ENCODE results near the gene ANGPT4.
"Not testable (repeated sequence)": the region's sequence is repeated elsewhere in the genome, so short reads cannot be mapped to it uniquely, and the experiment has no call there.

The ANGPT4 gene

GRCh38 chr20:904039-904545 lies 12.0 kb downstream of the ANGPT4 start:
- Histone ChIP-seq H3K36me3 (ENCODE audit: low read length) (no peaks in the 10 kb centered on the region), H3K4me2 (ENCODE audit: low read depth, low read length, poor library complexity, severe bottlenecking) (no peak overlapping the region), H4K20me1 (ENCODE audit: low read depth, low read length) (no peaks in the 10 kb centered on the region), H3K27me3 (ENCODE audit: low read length) (no peaks in the 10 kb centered on the region), H3K9ac (ENCODE audit: low read length) (no peak overlapping the region), H3K9me2 (replicated peaks; ENCODE audit: insufficient read depth, low read length) (no peaks in the 10 kb centered on the region), H3K9me3 (ENCODE audit: insufficient read depth, low read length) (no peaks in the 10 kb centered on the region), H3F3A (ENCODE audit: insufficient read depth) (no peaks in the 10 kb centered on the region), H3K79me2 (ENCODE audit: insufficient read depth, low read length) (no peaks in the 10 kb centered on the region), H3K27ac (ENCODE audit: low read depth, low read length) (no peak overlapping the region), H2AFZ (ENCODE audit: low read depth, low read length, severe bottlenecking) (no peak overlapping the region), H3K4me3 (ENCODE audit: insufficient read depth, low read length, poor library complexity, severe bottlenecking) (no peak overlapping the region)
- no peak for TF ChIP-seq EZH2phosphoT487 (conservative IDR thresholded peaks at IDR 0.05; ENCODE audit: low read length)
- TF ChIP-seq, protein P1, sequence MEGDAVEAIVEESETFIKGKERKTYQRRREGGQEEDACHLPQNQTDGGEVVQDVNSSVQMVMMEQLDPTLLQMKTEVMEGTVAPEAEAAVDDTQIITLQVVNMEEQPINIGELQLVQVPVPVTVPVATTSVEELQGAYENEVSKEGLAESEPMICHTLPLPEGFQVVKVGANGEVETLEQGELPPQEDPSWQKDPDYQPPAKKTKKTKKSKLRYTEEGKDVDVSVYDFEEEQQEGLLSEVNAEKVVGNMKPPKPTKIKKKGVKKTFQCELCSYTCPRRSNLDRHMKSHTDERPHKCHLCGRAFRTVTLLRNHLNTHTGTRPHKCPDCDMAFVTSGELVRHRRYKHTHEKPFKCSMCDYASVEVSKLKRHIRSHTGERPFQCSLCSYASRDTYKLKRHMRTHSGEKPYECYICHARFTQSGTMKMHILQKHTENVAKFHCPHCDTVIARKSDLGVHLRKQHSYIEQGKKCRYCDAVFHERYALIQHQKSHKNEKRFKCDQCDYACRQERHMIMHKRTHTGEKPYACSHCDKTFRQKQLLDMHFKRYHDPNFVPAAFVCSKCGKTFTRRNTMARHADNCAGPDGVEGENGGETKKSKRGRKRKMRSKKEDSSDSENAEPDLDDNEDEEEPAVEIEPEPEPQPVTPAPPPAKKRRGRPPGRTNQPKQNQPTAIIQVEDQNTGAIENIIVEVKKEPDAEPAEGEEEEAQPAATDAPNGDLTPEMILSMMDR (IDR thresholded peaks at IDR 0.05; ENCODE audit: insufficient read depth, low read length, poor library complexity, severe bottlenecking) = no peak

DNA sequence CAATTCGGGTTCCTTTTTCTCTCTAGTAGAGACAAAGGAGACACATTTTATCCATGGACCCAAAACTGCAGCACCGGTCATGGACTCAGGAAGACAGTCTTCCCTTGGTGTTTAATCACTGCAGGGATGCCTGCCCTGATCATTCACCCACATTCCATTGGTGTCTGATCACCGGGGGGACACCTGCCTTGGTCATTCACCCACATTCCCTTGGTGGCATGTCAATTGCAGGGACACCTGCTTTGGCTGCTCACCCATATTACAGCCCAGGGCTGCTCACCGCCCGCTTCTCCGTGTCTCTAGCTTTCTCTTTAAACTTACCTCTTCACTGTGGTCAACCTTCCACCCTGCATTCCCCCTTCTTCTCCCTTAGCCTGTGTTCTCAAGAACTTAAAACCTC lies 18.7 kb downstream of the ANGPT4 start:
- not testable (repeated sequence) for H3K36me3 ChIP-seq (ENCODE audit: low read length)

DNA sequence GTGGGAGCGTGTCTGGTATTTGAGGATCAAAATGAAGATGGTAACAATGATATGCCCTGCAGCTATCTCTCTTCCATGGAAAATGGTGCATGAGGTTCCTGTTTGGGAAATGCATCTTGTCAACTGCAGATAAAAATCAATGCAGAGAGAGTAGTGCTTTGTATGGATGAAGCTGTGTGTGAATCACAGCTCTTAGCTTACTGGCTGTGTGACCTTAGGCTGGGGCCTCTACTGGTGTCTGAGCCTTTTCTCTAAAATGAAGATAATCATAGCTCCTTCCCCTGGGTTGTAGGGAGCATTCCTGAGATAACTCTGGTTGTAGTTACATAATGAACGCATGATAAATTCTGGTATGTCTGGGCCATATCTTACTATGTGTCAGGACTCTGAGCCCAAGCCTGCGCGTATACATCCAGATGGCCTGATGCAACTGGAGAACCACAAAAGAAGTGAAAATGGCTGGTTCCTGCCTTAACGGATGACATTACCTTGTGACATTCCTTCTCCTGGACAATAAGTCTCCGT lies 19.6 kb downstream of the ANGPT4 start:
- no peaks in the 10 kb centered on the region for H3K79me2 ChIP-seq (ENCODE audit: insufficient read depth, low read length)
- no peaks in the 10 kb centered on the region for H3K9me2 ChIP-seq (replicated peaks; ENCODE audit: insufficient read depth, low read length)
- no peaks in the 10 kb centered on the region for H3K27me3 ChIP-seq (ENCODE audit: low read length)
- no peak overlapping the region for H3K4me2 ChIP-seq (ENCODE audit: low read depth, low read length, poor library complexity, severe bottlenecking)
- TF ChIP-seq EZH2phosphoT487 (conservative IDR thresholded peaks at IDR 0.05; ENCODE audit: low read length) = no peak
- TF ChIP-seq, protein P1 (IDR thresholded peaks at IDR 0.05; ENCODE audit: insufficient read depth, low read length, poor library complexity, severe bottlenecking) = no peak
- no peak overlapping the region for H2AFZ ChIP-seq (ENCODE audit: low read depth, low read length, severe bottlenecking)
- no peak overlapping the region for H3K9ac ChIP-seq (ENCODE audit: low read length)
- H3F3A ChIP-seq (ENCODE audit: insufficient read depth) = no peaks in the 10 kb centered on the region
- H3K4me3 ChIP-seq (ENCODE audit: insufficient read depth, low read length, poor library complexity, severe bottlenecking) = no peak overlapping the region
- no peaks in the 10 kb centered on the region for H4K20me1 ChIP-seq (ENCODE audit: low read depth, low read length)
- H3K27ac ChIP-seq (ENCODE audit: low read depth, low read length) = no peak overlapping the region
- H3K9me3 ChIP-seq (ENCODE audit: insufficient read depth, low read length) = no peaks in the 10 kb centered on the region
- H3K36me3 ChIP-seq (ENCODE audit: low read length) = no peaks in the 10 kb centered on the region

More for the DNA sequence above, 18.7 kb downstream of the ANGPT4 start:
- not testable (repeated sequence) for H3K27me3 ChIP-seq (ENCODE audit: low read length); H3K4me2 ChIP-seq (ENCODE audit: low read depth, low read length, poor library complexity, severe bottlenecking); H4K20me1 ChIP-seq (ENCODE audit: low read depth, low read length); H3K9me2 ChIP-seq (replicated peaks; ENCODE audit: insufficient read depth, low read length); H3K4me3 ChIP-seq (ENCODE audit: insufficient read depth, low read length, poor library complexity, severe bottlenecking); H3K27ac ChIP-seq (ENCODE audit: low read depth, low read length); H3F3A ChIP-seq (ENCODE audit: insufficient read depth); H3K9me3 ChIP-seq (ENCODE audit: insufficient read depth, low read length); H3K9ac ChIP-seq (ENCODE audit: low read length); H2AFZ ChIP-seq (ENCODE audit: low read depth, low read length, severe bottlenecking); H3K79me2 ChIP-seq (ENCODE audit: insufficient read depth, low read length)

DNA sequence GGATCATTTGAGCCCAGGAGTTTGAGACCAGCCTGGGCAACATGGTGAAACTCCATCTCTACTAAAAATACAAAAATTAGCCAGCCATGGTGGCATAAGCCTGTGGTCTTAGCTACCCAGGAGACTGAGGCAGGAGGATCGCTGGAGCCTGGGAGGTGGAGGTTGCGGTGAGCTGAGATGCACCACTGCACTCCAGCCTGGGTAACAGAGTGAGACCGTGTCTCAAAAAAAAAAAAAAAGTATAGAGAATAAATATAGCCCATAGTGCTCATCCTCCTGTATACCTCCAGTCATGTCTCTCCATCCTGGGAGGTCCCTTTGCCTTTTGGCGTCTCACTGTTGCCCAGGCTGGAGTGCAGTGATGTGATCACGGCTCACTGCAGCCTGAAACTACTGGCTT lies 23.8 kb downstream of the ANGPT4 start:
- H3K4me2 ChIP-seq (ENCODE audit: low read depth, low read length, poor library complexity, severe bottlenecking); H3F3A ChIP-seq (ENCODE audit: insufficient read depth); H3K27me3 ChIP-seq (ENCODE audit: low read length); H3K9ac ChIP-seq (ENCODE audit: low read length); H4K20me1 ChIP-seq (ENCODE audit: low read depth, low read length); H3K4me3 ChIP-seq (ENCODE audit: insufficient read depth, low read length, poor library complexity, severe bottlenecking); H3K36me3 ChIP-seq (ENCODE audit: low read length); H3K9me3 ChIP-seq (ENCODE audit: insufficient read depth, low read length); H3K27ac ChIP-seq (ENCODE audit: low read depth, low read length); H3K79me2 ChIP-seq (ENCODE audit: insufficient read depth, low read length); H2AFZ ChIP-seq (ENCODE audit: low read depth, low read length, severe bottlenecking); H3K9me2 ChIP-seq (replicated peaks; ENCODE audit: insufficient read depth, low read length): not testable (repeated sequence)

All from SU-DHL-6 (cell line).